Activated CD8-positive, alpha-beta T cell treated with anti-CD3 and anti-CD28 coated beads for 36 hours (primary cell): Measurements from ENCODE around the gene TCP10L. TPM values are rescaled to one million over a fixed set of nuclear protein-coding genes. Genes with fewer than 3 reads are reported as not detected.
"Not testable (repeated sequence)": the region's sequence is repeated elsewhere in the genome, so short reads cannot be mapped to it uniquely, and the experiment has no call there.

Experiments used
- ATAC-seq: fragments of 200-7000 bp; cut with Tn5 transposase; one replicate; pipeline ENCODE4 v1.10.0; 2021; ENCODE audit warnings: mild to moderate bottlenecking, moderate library complexity
- CTCF ChIA-PET: fragments of 350-600 bp; sonication (Branson Sonifier 250); formaldehyde crosslinking; loops from one replicate; lab custom pipeline; 2021; ENCODE audit warnings: antibody characterized with exemption; lab: Charles Lee
- POLR2A ChIA-PET: fragments of 350-600 bp; sonication (Branson Sonifier 250); formaldehyde crosslinking; loops from one replicate; lab custom pipeline; 2021; ENCODE audit warnings: antibody characterized with exemption; lab: Charles Lee
- DNase-seq: peaks from one replicate; pipeline ENCODE4 v3.0.0-alpha.2; 2020
- H3K27ac Mint-ChIP-seq: one replicate; pipeline ENCODE4 v1.8.0; 2021; ENCODE audit warnings: mild to moderate bottlenecking, mixed read lengths
- H3K27me3 Mint-ChIP-seq: one replicate; pipeline ENCODE4 v1.8.0; 2021; ENCODE audit warnings: mixed read lengths
- H3K36me3 Mint-ChIP-seq: one replicate; pipeline ENCODE4 v1.8.0; 2021; ENCODE audit warnings: low read depth, mixed read lengths
- H3K4me1 Mint-ChIP-seq: one replicate; pipeline ENCODE4 v1.8.0; 2021; ENCODE audit warnings: low read depth, mixed read lengths
- H3K4me3 Mint-ChIP-seq: one replicate; pipeline ENCODE4 v1.8.0; 2021; ENCODE audit warnings: mild to moderate bottlenecking, moderate library complexity, mixed read lengths
- H3K9me3 Mint-ChIP-seq: one replicate; pipeline ENCODE4 v1.8.0; 2021; ENCODE audit warnings: mixed read lengths
- CTCF ChIP-seq: fragments of 200-600 bp; IDR thresholded peaks from one replicate; pipeline ENCODE4 v1.8.0; 2022; ENCODE audit warnings: antibody characterized with exemption, mild to moderate bottlenecking
- intact Hi-C: fragments of 100-400 bp; cut with micrococcal nuclease; formaldehyde crosslinking; loops from one replicate; pipeline ENCODE4 v1.10.0; 2022
- total RNA-seq, 2 experiments: library from RNA; stranded (reverse); gene quantifications; one replicate each; pipeline ENCODE4 v1.2.3, GENCODE V29; 2021

TCP10L gene
- total RNA-seq, 2 experiments from 2014 or later = 0.31 to 0.63 TPM

- no peak overlapping the region for H3K4me3 Mint-ChIP-seq
- no peak overlapping the region for H3K27ac Mint-ChIP-seq
- H3K36me3 Mint-ChIP-seq = peaks cover 9% of the 10 kb centered on the region
- TF ChIP-seq CTCF = no peak
- peaks cover 29% of the 10 kb centered on the region for H3K4me1 Mint-ChIP-seq
- ChIA-PET POLR2A (no interaction called here), CTCF (interaction anchor here (3.9 to 5.0 kb wide), 3 partner anchors 7 to 162 kb away, joined by 20 to 56 read pairs (median 33); no protein-coding TSS in a partner anchor)
- intact Hi-C loops = loop anchor here (5.0 kb wide), 1 partner anchor 155 kb away; the partner anchor contains the start of gene EVA1C
- H3K27me3 Mint-ChIP-seq = no peaks in the 10 kb centered on the region
- peaks cover 12% of the 10 kb centered on the region for H3K9me3 Mint-ChIP-seq
- DNase-seq (no peak), ATAC-seq (no peak)
These were observed 18.5 kb downstream of the TCP10L start for GRCh38 chr21:32566741-32567389.

- CTCF ChIA-PET = no interaction called here
- POLR2A ChIA-PET = no interaction called here
- intact Hi-C loops = loop anchor here (5.0 kb wide), 1 partner anchor 154 kb away; the partner anchor contains the start of gene EVA1C
These were observed 19.4 kb downstream of the TCP10L start for GRCh38 chr21:32565856-32566465.

GRCh38 chr21:32562915-32563314 is 22.4 kb downstream of the TCP10L start:
- intact Hi-C loops = no loop called here
- DNase-seq (no peak), ATAC-seq (peak; percentile 38)
- CTCF ChIA-PET = interaction anchor here (0.9 to 2.6 kb wide), 7 partner anchors 25 to 160 kb away, joined by 3 to 18 read pairs (median 3); no protein-coding TSS in a partner anchor
- H3K27ac Mint-ChIP-seq = peak overlapping the region; percentile 26
- no peaks in the 10 kb centered on the region for H3K27me3 Mint-ChIP-seq
- peaks cover 10% of the 10 kb centered on the region for H3K4me1 Mint-ChIP-seq
- peaks cover 12% of the 10 kb centered on the region for H3K9me3 Mint-ChIP-seq
- POLR2A ChIA-PET = interaction anchor here (0.7 kb wide), 1 partner anchor 150 kb away, joined by 3 read pairs; the partner anchor contains the start of gene EVA1C
- H3K4me3 Mint-ChIP-seq = no peak overlapping the region
- no peak for TF ChIP-seq CTCF
- peaks cover 9% of the 10 kb centered on the region for H3K36me3 Mint-ChIP-seq

More at GRCh38 chr21:32565856-32566465, 19.4 kb downstream of the TCP10L start:
- no peak overlapping the region for H3K27ac Mint-ChIP-seq
- ATAC-seq (no peak), DNase-seq (no peak)
- H3K36me3 Mint-ChIP-seq = peaks cover 9% of the 10 kb centered on the region
- H3K9me3 Mint-ChIP-seq = peaks cover 12% of the 10 kb centered on the region
- no peak overlapping the region for H3K4me3 Mint-ChIP-seq
- no peak for TF ChIP-seq CTCF
- peaks cover 28% of the 10 kb centered on the region for H3K4me1 Mint-ChIP-seq
- no peaks in the 10 kb centered on the region for H3K27me3 Mint-ChIP-seq

DNA sequence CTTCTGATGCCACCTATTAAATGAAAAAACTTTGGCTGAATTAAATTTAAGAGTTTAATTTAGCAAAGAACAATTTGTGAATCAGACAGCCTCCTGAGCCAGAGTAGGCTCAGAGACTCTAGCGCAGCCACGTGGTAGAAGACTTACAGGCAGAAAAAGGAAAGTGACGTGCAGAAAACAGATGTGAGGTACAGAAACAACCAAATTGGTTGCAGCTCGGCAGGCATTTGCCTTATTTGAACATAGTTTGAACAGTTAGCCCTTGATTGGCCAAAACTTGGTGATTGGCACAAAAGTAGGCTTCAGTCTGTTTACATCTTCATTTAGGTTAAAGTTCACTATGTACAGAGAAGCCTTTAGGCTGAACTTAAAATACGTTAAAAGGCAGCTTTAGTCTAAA is 22.9 kb downstream of the TCP10L start:
- no peaks in the 10 kb centered on the region for H3K27me3 Mint-ChIP-seq
- intact Hi-C loops = no loop called here
- ChIA-PET CTCF (interaction anchor here (0.9 to 2.6 kb wide), 8 partner anchors 26 to 159 kb away, joined by 3 to 18 read pairs (median 3); no protein-coding TSS in a partner anchor), POLR2A (interaction anchor here (0.7 kb wide), 1 partner anchor 150 kb away, joined by 3 read pairs; the partner anchor contains the start of gene EVA1C)
- DNase-seq = peak; percentile 68
- peaks cover 10% of the 10 kb centered on the region for H3K4me1 Mint-ChIP-seq
- TF ChIP-seq CTCF = no peak
- no peak overlapping the region for H3K4me3 Mint-ChIP-seq
- peak; percentile 88 for ATAC-seq
- peaks cover 9% of the 10 kb centered on the region for H3K36me3 Mint-ChIP-seq
- peak overlapping the region; percentile 27 for H3K27ac Mint-ChIP-seq
- H3K9me3 Mint-ChIP-seq = peaks cover 12% of the 10 kb centered on the region

DNA sequence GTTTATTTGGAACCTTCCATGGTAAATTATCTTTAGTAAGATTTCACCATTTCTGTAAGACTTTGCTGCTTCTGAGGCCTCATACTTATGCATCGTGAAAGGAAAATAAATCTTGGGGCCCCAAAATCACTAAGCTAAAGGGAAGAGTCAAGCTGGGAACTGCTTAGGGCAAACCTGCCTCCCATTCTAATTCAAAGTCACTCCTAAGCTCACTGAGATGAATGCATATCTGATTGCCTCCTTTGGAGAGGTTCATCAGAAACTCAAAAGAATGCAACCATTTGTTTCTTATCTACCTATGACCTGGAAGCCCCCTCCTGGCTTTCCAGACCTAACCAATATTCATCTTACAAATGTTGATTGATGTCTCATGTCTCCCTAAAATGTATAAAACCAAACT is 23.8 kb downstream of the TCP10L start:
- Mint-ChIP-seq H3K27ac (peak overlapping the region; percentile 8), H3K9me3 (peaks cover 12% of the 10 kb centered on the region)
- ATAC-seq, DNase-seq, H3K36me3 Mint-ChIP-seq, H3K4me1 Mint-ChIP-seq, intact Hi-C loops, H3K27me3 Mint-ChIP-seq, H3K4me3 Mint-ChIP-seq, POLR2A ChIA-PET: not testable (repeated sequence)
- CTCF ChIA-PET = interaction anchor here (0.6 to 3.4 kb wide), 9 partner anchors 8 to 159 kb away, joined by 3 to 20 read pairs (median 3); no protein-coding TSS in a partner anchor
